ENCODE results near the gene ZNF282.
A peak's percentile ranks its signal among the peaks of the same experiment; 100 is the strongest.

ZNF282 gene

GRCh38 chr7:149181450-149181790, 13.9 kb upstream of the ZNF282 start:
- H3K18ac ChIP-seq (ENCODE audit: low read length), result no peak overlapping the region
- no peak overlapping the region for H3K4ac ChIP-seq (ENCODE audit: low read depth, low read length)
- H4K8ac ChIP-seq (ENCODE audit: low read depth, low read length), result no peak overlapping the region
- H2BK12ac ChIP-seq (ENCODE audit: low read length), result no peak overlapping the region
- H3K79me2 ChIP-seq (ENCODE audit: control insufficient read depth, insufficient read depth, low read length, poor library complexity), result no peaks in the 10 kb centered on the region
- no peaks in the 10 kb centered on the region for H3K4me1 ChIP-seq (ENCODE audit: control insufficient read depth in 1 of 2, insufficient read depth in 2 of 2, low read length in 2 of 2)
- no peak overlapping the region for H2AK5ac ChIP-seq (ENCODE audit: low read length)
- no peak overlapping the region for H2AFZ ChIP-seq (ENCODE audit: insufficient read depth, low read length, poor library complexity)
- H3K4me3 ChIP-seq (ENCODE audit: low read depth, low read length), result no peak overlapping the region
- no peak for DNase-seq
- no peaks in the 10 kb centered on the region for H3K9me3 ChIP-seq (ENCODE audit: insufficient read depth, low read depth, low read length)
- H3K27ac ChIP-seq (ENCODE audit: low read depth, low read length), result no peak overlapping the region
- no peak overlapping the region for H3K9ac ChIP-seq (ENCODE audit: low read length)
- no peak overlapping the region for H3K14ac ChIP-seq (ENCODE audit: low read length)
- H4K91ac ChIP-seq (ENCODE audit: low read depth, low read length), result no peak overlapping the region
- peaks cover 20 to 39% of the 10 kb centered on the region in 2 experiments for H3K36me3 ChIP-seq (ENCODE audit: control insufficient read depth in 1 of 2, insufficient read depth in 2 of 2, low read length in 2 of 2)
- H2BK120ac ChIP-seq (ENCODE audit: insufficient read depth, low read length, poor library complexity), result no peak overlapping the region
- no peak overlapping the region for H3K23ac ChIP-seq (ENCODE audit: low read length)
- no peaks in the 10 kb centered on the region for H3K79me1 ChIP-seq (ENCODE audit: low read length)
- no peak overlapping the region for H2BK5ac ChIP-seq (ENCODE audit: low read depth, low read length, poor library complexity)
- H3K4me2 ChIP-seq (ENCODE audit: low read length), result no peak overlapping the region
- H4K12ac ChIP-seq (ENCODE audit: low read depth, low read length), result no peak overlapping the region
- H3K27me3 ChIP-seq (ENCODE audit: insufficient read depth, low read length), result no peaks in the 10 kb centered on the region

GRCh38 chr7:149184274-149184673, 11.1 kb upstream of the ZNF282 start:
- Histone ChIP-seq H3K4me3 (ENCODE audit: low read depth, low read length) (no peak overlapping the region), H3K27ac (ENCODE audit: low read depth, low read length) (no peak overlapping the region), H3K4ac (ENCODE audit: low read depth, low read length) (no peak overlapping the region), H2AK5ac (ENCODE audit: low read length) (no peak overlapping the region), H2BK120ac (ENCODE audit: insufficient read depth, low read length, poor library complexity) (no peak overlapping the region), H3K9me3 (ENCODE audit: insufficient read depth, low read depth, low read length) (no peaks in the 10 kb centered on the region), H3K4me2 (ENCODE audit: low read length) (no peak overlapping the region), H4K91ac (ENCODE audit: low read depth, low read length) (no peak overlapping the region), H3K36me3 (ENCODE audit: control insufficient read depth in 1 of 2, insufficient read depth in 2 of 2, low read length in 2 of 2) (peaks cover 4 to 19% of the 10 kb centered on the region in 2 experiments), H3K14ac (ENCODE audit: low read length) (no peak overlapping the region), H3K9ac (ENCODE audit: low read length) (no peak overlapping the region), H4K12ac (ENCODE audit: low read depth, low read length) (no peak overlapping the region), H3K79me2 (ENCODE audit: control insufficient read depth, insufficient read depth, low read length, poor library complexity) (no peaks in the 10 kb centered on the region), H4K8ac (ENCODE audit: low read depth, low read length) (no peak overlapping the region), H3K18ac (ENCODE audit: low read length) (no peak overlapping the region), H3K4me1 (ENCODE audit: control insufficient read depth in 1 of 2, insufficient read depth in 2 of 2, low read length in 2 of 2) (no peaks in the 10 kb centered on the region), H2AFZ (ENCODE audit: insufficient read depth, low read length, poor library complexity) (no peak overlapping the region), H2BK5ac (ENCODE audit: low read depth, low read length, poor library complexity) (no peak overlapping the region), H3K79me1 (ENCODE audit: low read length) (no peaks in the 10 kb centered on the region), H2BK12ac (ENCODE audit: low read length) (no peak overlapping the region), H3K23ac (ENCODE audit: low read length) (no peak overlapping the region), H3K27me3 (ENCODE audit: insufficient read depth, low read length) (no peaks in the 10 kb centered on the region)
- DNase-seq, result no peak
- WGBS (ENCODE audit: extremely low coverage, insufficient coverage, insufficient read length), result no CpG with 5 or more reads among the region's 6 CpGs

GRCh38 chr7:149188213-149188612, 7.1 kb upstream of the ZNF282 start:
- no peak for DNase-seq

GRCh38 chr7:149188637-149189259, 6.6 kb upstream of the ZNF282 start:
- H3K36me3 ChIP-seq (ENCODE audit: control insufficient read depth in 1 of 2, insufficient read depth in 2 of 2, low read length in 2 of 2), result no peaks in the 10 kb centered on the region
- H3K18ac ChIP-seq (ENCODE audit: low read length), result no peak overlapping the region
- WGBS (ENCODE audit: extremely low coverage, insufficient coverage, insufficient read length), result no CpG with 5 or more reads among the region's 12 CpGs
- no peak overlapping the region for H4K12ac ChIP-seq (ENCODE audit: low read depth, low read length)
- no peaks in the 10 kb centered on the region for H3K27me3 ChIP-seq (ENCODE audit: insufficient read depth, low read length)
- H4K91ac ChIP-seq (ENCODE audit: low read depth, low read length), result no peak overlapping the region
- no peak overlapping the region for H3K4me2 ChIP-seq (ENCODE audit: low read length)
- H2BK12ac ChIP-seq (ENCODE audit: low read length), result no peak overlapping the region
- H3K79me2 ChIP-seq (ENCODE audit: control insufficient read depth, insufficient read depth, low read length, poor library complexity), result no peaks in the 10 kb centered on the region
- peak in 1 of 2 donors; percentile 21 for DNase-seq
- no peak overlapping the region for H2BK5ac ChIP-seq (ENCODE audit: low read depth, low read length, poor library complexity)
- H3K9me3 ChIP-seq (ENCODE audit: insufficient read depth, low read depth, low read length), result peaks cover under 1% of the 10 kb centered on the region
- H2AK5ac ChIP-seq (ENCODE audit: low read length), result no peak overlapping the region
- H2AFZ ChIP-seq (ENCODE audit: insufficient read depth, low read length, poor library complexity), result no peak overlapping the region
- H3K79me1 ChIP-seq (ENCODE audit: low read length), result no peaks in the 10 kb centered on the region
- no peak overlapping the region for H3K4me3 ChIP-seq (ENCODE audit: low read depth, low read length)
- H3K27ac ChIP-seq (ENCODE audit: low read depth, low read length), result no peak overlapping the region
- H3K4ac ChIP-seq (ENCODE audit: low read depth, low read length), result no peak overlapping the region
- H3K4me1 ChIP-seq (ENCODE audit: control insufficient read depth in 1 of 2, insufficient read depth in 2 of 2, low read length in 2 of 2), result no peaks in the 10 kb centered on the region
- H3K23ac ChIP-seq (ENCODE audit: low read length), result no peak overlapping the region
- no peak overlapping the region for H2BK120ac ChIP-seq (ENCODE audit: insufficient read depth, low read length, poor library complexity)
- H4K8ac ChIP-seq (ENCODE audit: low read depth, low read length), result no peak overlapping the region
- no peak overlapping the region for H3K14ac ChIP-seq (ENCODE audit: low read length)
- no peak overlapping the region for H3K9ac ChIP-seq (ENCODE audit: low read length)

More at GRCh38 chr7:149188213-149188612, 7.1 kb upstream of the ZNF282 start:
- Histone ChIP-seq H2BK12ac (ENCODE audit: low read length) (no peak overlapping the region), H2BK5ac (ENCODE audit: low read depth, low read length, poor library complexity) (no peak overlapping the region), H2BK120ac (ENCODE audit: insufficient read depth, low read length, poor library complexity) (no peak overlapping the region), H3K4me3 (ENCODE audit: low read depth, low read length) (no peak overlapping the region), H4K12ac (ENCODE audit: low read depth, low read length) (no peak overlapping the region), H3K79me2 (ENCODE audit: control insufficient read depth, insufficient read depth, low read length, poor library complexity) (no peaks in the 10 kb centered on the region), H2AK5ac (ENCODE audit: low read length) (no peak overlapping the region), H3K23ac (ENCODE audit: low read length) (no peak overlapping the region), H3K36me3 (ENCODE audit: control insufficient read depth in 1 of 2, insufficient read depth in 2 of 2, low read length in 2 of 2) (no peaks in the 10 kb centered on the region), H2AFZ (ENCODE audit: insufficient read depth, low read length, poor library complexity) (no peak overlapping the region), H3K18ac (ENCODE audit: low read length) (no peak overlapping the region), H3K14ac (ENCODE audit: low read length) (no peak overlapping the region), H3K27me3 (ENCODE audit: insufficient read depth, low read length) (no peaks in the 10 kb centered on the region), H3K4ac (ENCODE audit: low read depth, low read length) (no peak overlapping the region), H3K4me1 (ENCODE audit: control insufficient read depth in 1 of 2, insufficient read depth in 2 of 2, low read length in 2 of 2) (no peaks in the 10 kb centered on the region), H4K91ac (ENCODE audit: low read depth, low read length) (no peak overlapping the region), H3K9me3 (ENCODE audit: insufficient read depth, low read depth, low read length) (no peaks in the 10 kb centered on the region), H3K4me2 (ENCODE audit: low read length) (no peak overlapping the region), H3K79me1 (ENCODE audit: low read length) (no peaks in the 10 kb centered on the region), H3K27ac (ENCODE audit: low read depth, low read length) (no peak overlapping the region), H3K9ac (ENCODE audit: low read length) (no peak overlapping the region), H4K8ac (ENCODE audit: low read depth, low read length) (no peak overlapping the region)
- no CpG with 5 or more reads among the region's 2 CpGs for WGBS (ENCODE audit: extremely low coverage, insufficient coverage, insufficient read length)
